HEK293 (cell line): ENCODE results near the gene YDJC.
"Not testable (repeated sequence)": the region's sequence is repeated elsewhere in the genome, so short reads cannot be mapped to it uniquely, and the experiment has no call there.

Source experiments
- CTCF ChIA-PET: fragments of 350-600 bp; formaldehyde crosslinking; extraction: SDS; loops from one replicate; lab custom pipeline; 2021; ENCODE audit warnings: antibody characterized with exemption; lab: Yijun Ruan, JAX
- POLR2A ChIA-PET: fragments of 300-600 bp; formaldehyde crosslinking; extraction: SDS; loops from one replicate; lab custom pipeline; 2020; ENCODE audit warnings: antibody characterized with exemption, inconsistent platforms; lab: Yijun Ruan, JAX
- H3K27ac ChIP-seq: fragments of 200-500 bp; sonication (Bioruptor generic); 2 replicates; pipeline ENCODE4 v1.5.1; 2014; ENCODE audit warnings: low read depth, low read length, control low read depth, inconsistent platforms; ENCODE audit errors: extremely low read depth
- H3K36me3 ChIP-seq, 2 experiments: fragments of 200-500 bp in 1 of 2; sonication (Bioruptor generic) in 1 of 2; 1 replicate in 1 of 2; 2 replicates in 1 of 2; pipeline ENCODE4 v1.5.1; 2014 to 2017; ENCODE audit warnings: inconsistent platforms in 2 of 2, low read length in 2 of 2; ENCODE audit not compliant: control insufficient read depth in 2 of 2, insufficient read depth in 1 of 2
- H3K4me1 ChIP-seq: fragments of 200-500 bp; sonication (Bioruptor generic); 2 replicates; pipeline ENCODE4 v1.5.1; 2014; ENCODE audit warnings: mild to moderate bottlenecking, low read length, inconsistent platforms; ENCODE audit not compliant: control insufficient read depth, insufficient read depth
- H3K4me3 ChIP-seq: 2 replicates; pipeline ENCODE4 v1.5.1; 2011; ENCODE audit warnings: low read depth, mild to moderate bottlenecking, control low read depth, low read length, moderate library complexity
- H3K9me3 ChIP-seq: fragments of 200-500 bp; sonication (Bioruptor generic); 2 replicates; pipeline ENCODE4 v1.5.1; 2014; ENCODE audit warnings: low read depth, low read length, inconsistent platforms; ENCODE audit not compliant: control insufficient read depth, insufficient read depth
- CTCF ChIP-seq: fragments of 450-650 bp; formaldehyde crosslinking; IDR thresholded peaks from 2 replicates; pipeline ENCODE4 v1.5.1; 2016; ENCODE audit warnings: missing biosample characterization, missing genetic modification characterization
- HOXA7 ChIP-seq: sonication (generic); formaldehyde crosslinking; IDR thresholded peaks from 2 replicates; pipeline ENCODE4 v1.8.1; 2022; ENCODE audit warnings: missing genetic modification reagents, borderline replicate concordance
- PRDM1 ChIP-seq: fragments of 450-650 bp; formaldehyde crosslinking; IDR thresholded peaks from 2 replicates; pipeline ENCODE4; 2016; ENCODE audit warnings: missing biosample characterization, missing genetic modification characterization
- ZNF174 ChIP-seq: fragments of 450-650 bp; formaldehyde crosslinking; IDR thresholded peaks from 2 replicates; pipeline ENCODE4 v1.5.0; 2017; ENCODE audit warnings: missing biosample characterization, mild to moderate bottlenecking, missing genetic modification characterization
- ZNF354C ChIP-seq: fragments of 450-650 bp; formaldehyde crosslinking; IDR thresholded peaks from 2 replicates; pipeline ENCODE4 v1.5.1; 2016; ENCODE audit warnings: missing biosample characterization, missing genetic modification characterization, low read depth, borderline replicate concordance
- ZNF394 ChIP-seq: fragments of 450-650 bp; formaldehyde crosslinking; IDR thresholded peaks from 2 replicates; pipeline ENCODE4 v1.5.1; 2016; ENCODE audit warnings: missing biosample characterization, missing genetic modification characterization, mild to moderate bottlenecking, moderate library complexity, borderline replicate concordance
- ZNF423 ChIP-seq: fragments of 450-650 bp; formaldehyde crosslinking; IDR thresholded peaks from 2 replicates; pipeline ENCODE4 v1.5.1; 2016; ENCODE audit warnings: missing biosample characterization, missing genetic modification characterization
- ZNF48 ChIP-seq: fragments of 450-650 bp; formaldehyde crosslinking; IDR thresholded peaks from 2 replicates; pipeline ENCODE4 v1.5.1; 2016; ENCODE audit warnings: missing biosample characterization, missing genetic modification characterization
- ZNF501 ChIP-seq: fragments of 450-650 bp; formaldehyde crosslinking; IDR thresholded peaks from 2 replicates; pipeline ENCODE4 v1.5.1; 2016; ENCODE audit warnings: missing biosample characterization, missing genetic modification characterization
- ZNF600 ChIP-seq: fragments of 450-650 bp; formaldehyde crosslinking; IDR thresholded peaks from 2 replicates; pipeline ENCODE4 v1.5.1; 2016; ENCODE audit warnings: missing biosample characterization, missing genetic modification characterization
- ZNF610 ChIP-seq: fragments of 450-650 bp; formaldehyde crosslinking; IDR thresholded peaks from 2 replicates; pipeline ENCODE4 v1.5.1; 2016; ENCODE audit warnings: missing biosample characterization, missing genetic modification characterization, borderline replicate concordance
- ZNF692 ChIP-seq: fragments of 450-650 bp; formaldehyde crosslinking; IDR thresholded peaks from 2 replicates; pipeline ENCODE4 v1.5.1; 2016; ENCODE audit warnings: missing biosample characterization, missing genetic modification characterization
- ZNF704 ChIP-seq: fragments of 450-650 bp; formaldehyde crosslinking; IDR thresholded peaks from 2 replicates; pipeline ENCODE4 v1.5.1; 2016; ENCODE audit warnings: missing biosample characterization, missing genetic modification characterization

YDJC gene

DNA sequence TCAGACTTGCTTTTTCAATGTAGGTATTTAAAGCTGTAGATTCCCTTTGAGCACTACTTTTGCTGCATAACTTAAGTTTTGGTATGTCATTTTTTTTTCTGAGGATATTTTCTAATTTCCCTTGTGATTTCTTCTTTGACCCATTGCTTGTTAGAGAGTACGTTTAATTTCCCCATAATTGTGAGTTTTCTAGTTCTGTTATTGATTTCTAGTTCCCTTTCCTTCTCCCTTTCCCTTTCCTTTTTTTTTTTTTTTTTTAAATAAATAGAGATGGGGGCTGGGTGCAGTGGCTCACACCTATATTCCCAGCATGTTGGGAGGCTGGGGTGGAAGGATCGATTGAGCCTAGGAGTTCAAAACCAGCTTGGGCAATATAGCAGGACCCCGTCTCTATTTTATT, 31.5 kb downstream of the YDJC start:
- TF ChIP-seq PRDM1 (tag by site-specific recombination) (peak; percentile 94), ZNF423 (tag by site-specific recombination) (no peak), ZNF610 (tag by site-specific recombination) (no peak)
- Histone ChIP-seq H3K4me1 (no peaks in the 10 kb centered on the region), H3K27ac (no peak overlapping the region), H3K9me3 (no peaks in the 10 kb centered on the region), H3K36me3 (peaks cover 25 to 55% of the 10 kb centered on the region in 2 experiments), H3K4me3 (no peak overlapping the region)
- ChIA-PET CTCF (interaction anchor here (0.6 to 1.5 kb wide), 5 partner anchors 23 to 51 kb away, joined by 3 to 5 read pairs (median 3); no protein-coding TSS in a partner anchor), POLR2A (interaction anchor here (0.6 to 1.2 kb wide), 3 partner anchors 8 to 23 kb away, joined by 3 to 5 read pairs (median 4); no protein-coding TSS in a partner anchor)

DNA sequence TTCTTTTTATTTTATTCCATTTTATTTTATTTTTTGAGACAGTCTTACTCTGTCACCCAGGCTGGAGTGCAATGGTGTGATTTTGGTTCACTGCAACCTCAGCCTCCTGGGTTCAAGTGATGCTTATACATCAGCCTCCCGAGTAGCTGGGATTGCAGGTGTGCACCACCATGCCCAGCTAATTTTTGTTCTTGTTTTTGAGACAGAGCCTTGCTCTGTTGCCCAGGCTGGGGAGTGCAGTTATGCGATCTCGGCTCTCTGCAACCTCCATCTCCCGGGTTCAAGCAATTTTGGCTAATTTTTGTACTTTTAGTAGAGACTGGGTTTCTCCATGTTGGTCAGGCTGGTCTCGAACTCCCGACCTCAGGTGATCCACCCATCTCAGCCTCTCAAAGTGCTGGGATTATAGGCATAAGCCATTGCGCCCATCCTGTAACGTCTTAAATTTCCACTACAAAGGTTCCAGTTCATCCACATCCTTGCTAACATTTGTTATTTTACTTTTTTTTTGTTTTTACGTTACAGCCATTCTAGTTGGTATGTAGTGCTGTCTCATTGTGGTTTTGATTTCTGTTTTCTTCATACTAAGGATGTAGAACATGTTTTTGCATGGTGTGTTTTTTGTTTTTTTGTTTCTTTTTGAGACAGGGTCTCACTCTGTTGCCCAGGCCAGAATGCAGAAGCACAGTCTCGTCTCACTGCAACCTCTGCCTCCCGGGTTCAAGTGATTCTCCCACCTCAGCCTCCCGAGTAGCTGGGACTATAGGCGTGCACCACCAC, 33.3 kb downstream of the YDJC start:
- not testable (repeated sequence) for H3K27ac ChIP-seq, H3K9me3 ChIP-seq, H3K4me3 ChIP-seq, H3K4me1 ChIP-seq
- ChIA-PET POLR2A (interaction anchor here (1.1 kb wide), 1 partner anchor 18 kb away, joined by 3 read pairs; no protein-coding TSS in a partner anchor), CTCF (interaction anchor here (1.2 kb wide), 1 partner anchor 33 kb away, joined by 3 read pairs; no protein-coding TSS in a partner anchor)
- peaks cover 25 to 62% of the 10 kb centered on the region in 2 experiments for H3K36me3 ChIP-seq

GRCh38 chr22:21594865-21595452, 34.9 kb downstream of the YDJC start:
- TF ChIP-seq ZNF174 (tag by site-specific recombination): no peak
- TF ChIP-seq ZNF704 (tag by site-specific recombination): no peak
- TF ChIP-seq ZNF692 (tag by site-specific recombination): no peak
- TF ChIP-seq ZNF48 (tag by site-specific recombination): no peak
- TF ChIP-seq ZNF354C (tag by site-specific recombination): no peak
- TF ChIP-seq HOXA7 (CRISPR knock-in tag): no peak
- no peak for TF ChIP-seq ZNF394 (tag by site-specific recombination)
- peaks cover 25 to 70% of the 10 kb centered on the region in 2 experiments for H3K36me3 ChIP-seq
- ChIA-PET CTCF (interaction anchor here (0.7 to 2.7 kb wide), 4 partner anchors 15 to 52 kb away, joined by 3 to 14 read pairs (median 6); no protein-coding TSS in a partner anchor), POLR2A (no interaction called here)
- no peaks in the 10 kb centered on the region for H3K4me1 ChIP-seq
- no peak overlapping the region for H3K4me3 ChIP-seq
- no peaks in the 10 kb centered on the region for H3K9me3 ChIP-seq
- no peak overlapping the region for H3K27ac ChIP-seq

DNA sequence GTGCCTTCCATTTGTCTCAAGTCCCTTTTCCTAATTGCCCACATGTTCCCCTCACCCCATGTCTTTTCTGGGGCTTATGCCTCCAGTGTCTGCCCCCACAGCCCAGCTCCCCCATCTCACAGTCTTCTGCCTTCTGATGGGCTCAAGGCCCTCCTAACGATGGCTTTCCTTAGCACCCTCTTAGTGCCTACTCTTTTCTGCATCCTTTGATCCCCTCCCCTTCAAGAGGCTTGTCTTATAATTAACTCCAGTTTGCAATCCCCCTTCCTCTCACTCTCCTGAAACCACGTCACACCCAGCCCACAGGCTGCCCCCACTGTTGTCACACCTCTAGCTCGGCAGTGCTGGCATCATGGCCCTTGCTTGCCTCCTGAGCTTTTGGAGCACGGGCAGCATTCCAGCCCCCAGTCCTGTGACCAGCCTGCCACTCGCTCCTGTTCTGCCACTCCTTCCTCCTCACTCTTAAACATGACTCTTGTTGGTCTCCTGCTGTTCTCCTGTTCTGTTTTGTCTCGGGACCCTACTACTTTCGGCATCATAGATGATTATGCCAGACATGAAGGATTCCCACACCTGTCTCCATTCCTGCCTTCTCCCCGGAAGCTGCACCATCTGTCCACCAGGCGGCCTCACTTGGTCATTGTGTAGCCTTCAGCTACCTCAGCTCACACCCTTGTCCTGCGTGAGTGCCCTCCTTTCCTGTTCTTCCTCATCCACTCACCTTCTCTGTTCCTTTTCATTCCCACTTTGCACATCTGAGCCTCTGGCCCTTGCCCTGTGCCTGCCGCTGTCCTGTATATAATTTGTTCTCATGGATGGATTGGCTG, 36.2 kb downstream of the YDJC start:
- POLR2A ChIA-PET: no interaction called here

More for the DNA sequence above, 36.2 kb downstream of the YDJC start:
- TF ChIP-seq ZNF600 (peak; percentile 31; the same call in 1 of the 2 replicates), CTCF (peak; percentile 67), ZNF501 (tag by site-specific recombination) (no peak)
- no peak overlapping the region for H3K27ac ChIP-seq
- H3K4me1 ChIP-seq: no peaks in the 10 kb centered on the region
- H3K4me3 ChIP-seq: no peak overlapping the region
- no peaks in the 10 kb centered on the region for H3K9me3 ChIP-seq
- CTCF ChIA-PET: interaction anchor here (0.6 to 2.7 kb wide), 10 partner anchors 11 to 53 kb away, joined by 3 to 18 read pairs (median 4); partner anchors contain the start of gene SDF2L1
- peaks cover 25 to 69% of the 10 kb centered on the region in 2 experiments for H3K36me3 ChIP-seq
